Frontal cortex (tissue), 4 donors: ENCODE measurements around the gene IRF2BP2. TPM values are rescaled to one million over a fixed set of nuclear protein-coding genes. Genes with fewer than 3 reads are reported as not detected.
"Not testable (repeated sequence)": the region's sequence is repeated elsewhere in the genome, so short reads cannot be mapped to it uniquely, and the experiment has no call there.

Source experiments
- DNase-seq, 2 donors: peaks; one replicate each; pipeline ENCODE4 v3.0.0; 2012; ENCODE audit warnings: low spot score in 2 of 2
- FAIRE-seq: peaks from 2 replicates; lab custom pipeline; 2012; peaks lifted over from hg19 to GRCh38; lab: Jason Lieb, UNC
- total RNA-seq: library from RNA; depleted of rRNA; stranded (reverse); fragments of >200 nt; gene quantifications from one replicate; pipeline ENCODE4 v1.2.3, GENCODE V29; 2014
- donor health status: control.
- donor health status: control.
- donor health status: control.

IRF2BP2 gene
- total RNA-seq, 1 donor from 2014 or later, result 97.0 TPM

- DNase-seq (no peak), FAIRE-seq (no peak)
These were observed 29.1 kb upstream of the IRF2BP2 start for GRCh38 chr1:234638832-234639799.

- FAIRE-seq, DNase-seq: not testable (repeated sequence)
These were observed 24.9 kb upstream of the IRF2BP2 start for GRCh38 chr1:234634922-234635321.

GRCh38 chr1:234634387-234634786, 24.4 kb upstream of the IRF2BP2 start:
- FAIRE-seq (no peak), DNase-seq (no peak)

- DNase-seq, result no peak
- FAIRE-seq, result no peak
These were observed 23.4 kb upstream of the IRF2BP2 start for GRCh38 chr1:234633246-234634003.

GRCh38 chr1:234632225-234632624, 22.2 kb upstream of the IRF2BP2 start:
- DNase-seq (no peak), FAIRE-seq (no peak)

DNA sequence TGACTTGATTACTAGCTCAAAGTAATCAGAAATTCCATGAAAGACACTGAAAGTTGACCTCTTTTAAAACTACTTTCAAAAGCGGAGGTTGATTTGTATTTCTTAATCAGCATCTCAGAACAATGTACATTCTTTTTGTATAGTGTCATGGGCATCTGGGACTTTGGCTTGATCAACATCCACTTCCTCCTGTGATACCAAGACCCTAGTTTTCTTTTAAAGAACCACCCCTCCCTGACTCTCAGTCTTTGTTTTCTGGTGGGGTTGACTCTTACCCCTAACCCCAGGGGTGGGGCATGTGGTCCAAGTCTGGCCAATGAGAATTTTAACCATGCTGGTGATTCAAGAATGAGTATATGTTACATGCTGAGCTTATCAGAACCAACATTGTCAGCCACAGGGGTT, 21.7 kb upstream of the IRF2BP2 start:
- FAIRE-seq, result no peak
- no peak for DNase-seq

DNA sequence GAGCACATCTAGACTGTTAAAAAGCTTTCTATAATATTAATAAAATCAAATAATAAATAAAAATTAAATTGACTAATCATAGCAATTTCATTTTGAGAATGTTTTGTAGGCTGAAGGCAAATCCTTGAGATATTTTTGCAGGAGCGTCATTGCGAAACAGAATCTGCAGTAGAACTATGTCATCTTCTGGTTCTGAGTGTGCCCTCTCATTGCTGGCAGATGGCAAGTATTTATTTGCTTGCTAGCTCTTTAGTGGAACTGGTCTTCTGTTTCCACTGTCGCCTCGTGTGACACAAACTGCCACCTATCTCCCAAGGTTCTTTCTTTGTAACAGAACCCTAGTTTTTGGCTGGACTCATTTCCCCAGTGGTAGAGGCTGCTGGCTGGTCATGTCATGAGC, 19.0 kb upstream of the IRF2BP2 start:
- DNase-seq (no peak), FAIRE-seq (no peak)

- FAIRE-seq, result no peak
- DNase-seq, result no peak
These were observed 18.1 kb upstream of the IRF2BP2 start for GRCh38 chr1:234628089-234628488.

- FAIRE-seq (no peak), DNase-seq (no peak)
These were observed 17.3 kb upstream of the IRF2BP2 start for GRCh38 chr1:234627009-234627950.

DNA sequence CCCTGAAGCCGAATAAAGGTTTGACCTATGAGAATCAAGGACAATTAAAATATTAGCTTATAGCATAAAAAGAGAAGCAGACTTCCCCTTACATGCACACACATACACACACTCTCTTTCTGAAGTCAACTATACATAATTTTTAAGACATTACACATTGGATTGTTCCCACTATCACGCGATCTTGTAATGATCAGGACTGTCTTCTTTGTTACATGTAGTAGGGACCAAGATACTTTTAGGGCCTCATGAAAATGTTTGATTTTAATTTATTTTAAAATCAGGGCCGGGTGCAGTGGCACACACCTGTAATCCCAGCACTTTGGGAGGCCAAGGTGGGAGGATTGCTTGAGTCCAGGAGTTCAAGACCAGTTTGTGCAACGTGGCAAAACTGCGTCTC, 16.4 kb upstream of the IRF2BP2 start:
- FAIRE-seq (no peak), DNase-seq (no peak)

- FAIRE-seq, result no peak
- DNase-seq, result no peak
These were observed 14.7 kb upstream of the IRF2BP2 start for GRCh38 chr1:234624724-234625117.

- FAIRE-seq (no peak), DNase-seq (no peak)
These were observed 11.8 kb upstream of the IRF2BP2 start for GRCh38 chr1:234621657-234622335.

- FAIRE-seq, result no peak
These were observed 11.1 kb upstream of the IRF2BP2 start for GRCh38 chr1:234621127-234621468.

DNA sequence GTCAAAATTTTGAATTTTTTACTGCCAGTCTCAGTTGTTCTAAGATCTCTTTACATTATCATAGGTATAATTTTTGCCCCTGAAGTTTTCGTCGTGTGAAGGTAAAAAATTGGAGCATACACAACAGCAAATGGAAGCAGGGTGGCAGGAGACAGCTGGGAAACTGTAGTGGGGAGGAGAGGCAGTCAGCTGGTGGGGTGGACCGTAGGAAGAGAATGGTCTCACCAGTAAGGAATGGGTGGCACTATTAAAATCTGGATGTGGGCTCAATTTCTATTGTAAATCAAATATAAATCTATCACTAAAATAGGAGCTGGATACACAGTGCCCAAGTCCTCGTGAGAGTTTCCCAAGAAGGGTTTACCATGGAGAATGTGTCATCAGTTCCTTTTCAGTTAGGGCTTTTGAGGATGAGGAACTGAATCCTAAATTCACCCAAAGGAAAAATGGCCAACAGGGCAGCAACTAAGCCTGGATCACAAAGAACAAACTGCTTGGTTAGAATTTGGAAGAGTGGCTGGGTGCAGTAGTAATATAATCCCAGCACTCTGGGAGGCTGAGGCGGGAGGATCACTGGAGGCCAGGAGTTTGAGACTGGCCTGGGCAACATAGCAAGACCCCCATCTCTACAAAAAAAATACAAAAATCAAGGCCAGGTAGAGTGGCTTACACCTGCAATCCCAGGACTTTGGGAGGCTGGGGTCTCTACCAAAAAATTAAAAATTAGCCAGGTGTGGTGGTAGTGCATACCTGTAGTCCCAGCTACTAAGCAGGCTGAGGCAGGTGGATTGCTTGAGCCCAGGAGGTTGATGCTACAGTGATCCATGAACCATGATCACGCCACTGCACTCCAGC, 10.5 kb upstream of the IRF2BP2 start:
- FAIRE-seq, result no peak
- DNase-seq, result no peak

More at GRCh38 chr1:234621127-234621468, 11.1 kb upstream of the IRF2BP2 start:
- no peak for DNase-seq

- FAIRE-seq (no peak), DNase-seq (no peak)
These were observed 9.8 kb upstream of the IRF2BP2 start for GRCh38 chr1:234619794-234620247.

- FAIRE-seq (no peak), DNase-seq (no peak)
These were observed 9.1 kb upstream of the IRF2BP2 start for GRCh38 chr1:234619071-234619480.

DNA sequence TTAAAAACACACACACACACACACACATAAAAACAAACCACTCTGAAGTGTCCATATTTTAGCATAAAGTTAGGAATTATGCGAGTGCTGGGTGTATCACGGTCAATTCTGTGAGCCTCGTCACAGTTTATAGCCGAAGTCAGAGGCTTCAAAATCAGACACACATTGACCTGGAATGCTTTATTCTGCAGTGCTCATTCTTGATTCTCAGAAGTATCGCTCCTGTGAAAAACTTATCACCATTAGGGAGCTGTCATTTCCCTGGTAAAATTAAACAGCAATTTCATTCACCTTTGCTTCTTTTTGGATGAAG, 8.7 kb upstream of the IRF2BP2 start:
- no peak for DNase-seq

GRCh38 chr1:234617986-234618736, 8.2 kb upstream of the IRF2BP2 start:
- FAIRE-seq (no peak), DNase-seq (no peak)

More for the DNA sequence above, 8.7 kb upstream of the IRF2BP2 start:
- no peak for FAIRE-seq
